ENCODE measurements around the gene UPF3A. TPM values are rescaled to one million over a fixed set of nuclear protein-coding genes. Genes with fewer than 3 reads are reported as not detected.

The UPF3A gene
- total RNA-seq, 1 experiment from 2014 or later: 41.1 TPM

DNA sequence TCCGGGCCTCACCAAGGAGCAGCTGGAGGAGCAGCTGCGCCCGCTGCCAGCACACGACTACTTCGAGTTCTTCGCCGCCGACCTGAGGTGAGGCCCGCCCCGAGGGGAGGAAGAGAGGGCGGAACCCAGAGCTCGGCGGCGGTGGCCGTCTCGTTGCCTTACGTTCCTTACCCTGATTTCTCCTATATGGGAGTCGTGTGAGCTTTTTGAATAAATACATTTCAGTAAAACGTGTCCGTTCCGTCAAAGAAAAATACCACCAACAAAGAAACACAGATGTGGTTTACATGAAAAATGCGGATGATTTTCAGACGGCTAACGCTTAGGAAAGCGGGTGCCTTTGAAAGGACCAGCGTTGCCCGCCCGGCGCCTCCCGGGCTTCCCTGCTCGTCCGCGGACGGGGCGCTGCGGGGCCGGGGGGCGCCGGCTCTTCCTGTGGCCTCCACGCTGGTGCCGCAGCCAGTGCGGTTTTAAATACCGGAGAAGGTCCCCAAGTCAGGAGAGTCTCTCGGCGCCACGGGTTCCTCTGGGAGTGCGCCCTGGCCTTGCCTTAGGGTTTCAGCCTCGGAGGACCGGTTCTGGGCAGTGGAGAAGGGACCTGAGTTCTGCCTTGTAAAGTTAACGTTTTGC lies 755 bp downstream of the UPF3A start:
- H3K4me2 ChIP-seq (ENCODE audit: low read depth, low read length, poor library complexity, severe bottlenecking): peak overlapping the region; percentile 94
- H2AFZ ChIP-seq (ENCODE audit: low read length): peak overlapping the region; percentile 28; the same call in 1 of the 2 replicates
- peak overlapping the region; percentile 92 for H3K9ac ChIP-seq (ENCODE audit: low read length)
- H4K20me1 ChIP-seq (ENCODE audit: insufficient read depth, low read depth, low read length): no peaks in the 10 kb centered on the region; the same call in 1 of the 2 replicates
- peaks cover 21% of the 10 kb centered on the region; the same call in 1 of the 2 replicates for H3K36me3 ChIP-seq (ENCODE audit: insufficient read depth, low read length)
- peak overlapping the region; percentile 93 for H3K27ac ChIP-seq (ENCODE audit: low read length)
- DNase-seq: peak; percentile 90
- peak overlapping the region; percentile 86 for H3K4me3 ChIP-seq (ENCODE audit: low read length)
- no peaks in the 10 kb centered on the region for H3K9me2 ChIP-seq (replicated peaks; ENCODE audit: insufficient read depth, low read length)
- H3K4me1 ChIP-seq (ENCODE audit: low read length): peaks cover 30% of the 10 kb centered on the region
- peaks cover 40% of the 10 kb centered on the region for H3K79me2 ChIP-seq (ENCODE audit: low read length)
- H3K27me3 ChIP-seq (ENCODE audit: low read length): no peaks in the 10 kb centered on the region
- no peaks in the 10 kb centered on the region for H3K9me3 ChIP-seq (ENCODE audit: low read length)

DNA sequence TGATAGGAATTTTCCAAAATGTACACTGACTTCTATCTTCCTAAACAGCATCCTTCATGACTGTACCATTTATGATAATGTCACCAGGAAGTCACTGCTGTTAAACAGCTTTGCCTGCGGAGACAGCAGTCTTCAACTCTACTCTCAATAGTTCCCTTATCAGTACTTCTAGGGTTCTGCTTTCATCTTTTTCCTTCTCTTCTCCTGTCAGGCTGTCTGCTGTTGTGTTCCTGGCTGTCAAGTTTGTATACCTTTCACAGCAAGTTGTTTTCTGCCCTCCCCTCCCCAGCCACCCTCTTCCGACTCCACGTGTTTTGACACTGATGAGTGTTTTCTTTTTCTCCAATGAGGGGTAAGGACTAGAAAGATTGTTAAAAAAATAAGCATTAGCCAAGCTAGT lies 2.2 kb downstream of the UPF3A start:
- H3K27me3 ChIP-seq (ENCODE audit: low read length): no peaks in the 10 kb centered on the region
- H3K9me3 ChIP-seq (ENCODE audit: low read length): no peaks in the 10 kb centered on the region
- no peak overlapping the region for H3K9ac ChIP-seq (ENCODE audit: low read length)
- no peak for DNase-seq
- no peaks in the 10 kb centered on the region; the same call in 1 of the 2 replicates for H4K20me1 ChIP-seq (ENCODE audit: insufficient read depth, low read depth, low read length)
- peaks cover 23% of the 10 kb centered on the region for H3K4me1 ChIP-seq (ENCODE audit: low read length)
- no peaks in the 10 kb centered on the region for H3K9me2 ChIP-seq (replicated peaks; ENCODE audit: insufficient read depth, low read length)
- peak overlapping the region; percentile 94 for H3K4me2 ChIP-seq (ENCODE audit: low read depth, low read length, poor library complexity, severe bottlenecking)
- H3K4me3 ChIP-seq (ENCODE audit: low read length): no peak overlapping the region
- H3K27ac ChIP-seq (ENCODE audit: low read length): no peak overlapping the region
- H2AFZ ChIP-seq (ENCODE audit: low read length): no peak overlapping the region
- peaks cover 40% of the 10 kb centered on the region for H3K79me2 ChIP-seq (ENCODE audit: low read length)
- peaks cover 24% of the 10 kb centered on the region; the same call in 1 of the 2 replicates for H3K36me3 ChIP-seq (ENCODE audit: insufficient read depth, low read length)

DNA sequence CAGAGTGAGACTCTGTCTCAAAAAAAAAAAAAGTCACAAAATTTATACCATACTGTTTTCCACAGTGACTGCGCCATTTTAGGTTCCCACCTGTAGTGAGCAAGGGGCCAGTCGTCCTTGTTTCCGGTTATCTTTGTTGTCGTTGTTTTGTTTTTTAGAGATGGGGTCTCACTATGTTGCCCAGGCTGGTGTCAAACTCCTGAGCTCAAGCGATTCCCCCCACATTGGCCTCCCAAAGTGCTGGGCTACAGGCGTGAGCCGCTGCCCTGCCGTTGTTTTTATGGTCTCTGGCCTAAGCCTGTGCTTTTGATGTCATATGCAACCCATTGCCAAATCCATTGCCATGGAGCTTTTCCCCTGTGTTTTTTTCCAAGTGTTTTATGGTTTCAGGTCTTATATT lies 3.3 kb downstream of the UPF3A start:
- H4K20me1 ChIP-seq (ENCODE audit: insufficient read depth, low read depth, low read length): no peaks in the 10 kb centered on the region; the same call in 1 of the 2 replicates
- H3K9ac ChIP-seq (ENCODE audit: low read length): no peak overlapping the region
- H3K4me3 ChIP-seq (ENCODE audit: low read length): no peak overlapping the region
- H3K4me1 ChIP-seq (ENCODE audit: low read length): peaks cover 19% of the 10 kb centered on the region
- no peaks in the 10 kb centered on the region for H3K9me3 ChIP-seq (ENCODE audit: low read length)
- no peak overlapping the region for H3K4me2 ChIP-seq (ENCODE audit: low read depth, low read length, poor library complexity, severe bottlenecking)
- peaks cover 24% of the 10 kb centered on the region; the same call in 1 of the 2 replicates for H3K36me3 ChIP-seq (ENCODE audit: insufficient read depth, low read length)
- H3K27ac ChIP-seq (ENCODE audit: low read length): no peak overlapping the region
- no peak for DNase-seq
- no peaks in the 10 kb centered on the region for H3K9me2 ChIP-seq (replicated peaks; ENCODE audit: insufficient read depth, low read length)
- H3K27me3 ChIP-seq (ENCODE audit: low read length): no peaks in the 10 kb centered on the region
- peaks cover 44% of the 10 kb centered on the region for H3K79me2 ChIP-seq (ENCODE audit: low read length)
- no peak overlapping the region for H2AFZ ChIP-seq (ENCODE audit: low read length)

DNA sequence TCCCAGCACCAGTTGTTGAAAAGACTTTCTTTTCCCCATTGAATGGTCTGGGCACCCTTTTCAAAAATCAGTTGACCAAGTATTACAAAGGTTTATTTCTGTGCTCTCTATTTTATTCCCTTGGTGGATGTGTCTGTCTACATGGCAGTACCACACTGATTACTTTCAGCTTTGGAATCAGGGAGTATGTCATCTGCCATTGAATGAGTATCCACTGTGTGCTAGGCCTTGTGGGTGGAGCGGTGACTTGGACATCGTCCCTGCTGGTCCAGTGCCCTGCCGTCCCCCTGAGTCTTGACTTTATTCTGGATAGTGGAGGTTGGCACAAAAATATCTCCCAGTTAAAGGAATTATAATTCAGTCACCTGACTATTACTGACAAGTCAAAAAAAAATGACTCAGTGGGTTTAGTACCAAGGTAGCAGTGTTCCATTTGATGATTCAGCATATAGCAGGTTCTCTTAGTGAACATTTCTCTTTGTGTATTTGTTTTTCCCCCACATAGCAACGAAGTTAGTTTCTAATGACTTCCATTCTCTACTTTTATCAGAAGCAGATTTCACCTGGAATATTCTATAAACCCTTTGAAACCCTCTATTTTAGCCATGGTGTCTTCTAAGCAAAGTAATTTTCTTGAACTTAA lies 3.9 kb downstream of the UPF3A start:
- Histone ChIP-seq H3K4me1 (ENCODE audit: low read length) (peaks cover 13% of the 10 kb centered on the region), H3K9ac (ENCODE audit: low read length) (no peak overlapping the region), H4K20me1 (ENCODE audit: insufficient read depth, low read depth, low read length) (no peaks in the 10 kb centered on the region; the same call in 1 of the 2 replicates), H3K4me2 (ENCODE audit: low read depth, low read length, poor library complexity, severe bottlenecking) (no peak overlapping the region), H3K4me3 (ENCODE audit: low read length) (no peak overlapping the region), H3K9me2 (replicated peaks; ENCODE audit: insufficient read depth, low read length) (no peaks in the 10 kb centered on the region), H3K9me3 (ENCODE audit: low read length) (no peaks in the 10 kb centered on the region), H3K79me2 (ENCODE audit: low read length) (peaks cover 49% of the 10 kb centered on the region), H3K27ac (ENCODE audit: low read length) (no peak overlapping the region), H2AFZ (ENCODE audit: low read length) (no peak overlapping the region), H3K36me3 (ENCODE audit: insufficient read depth, low read length) (peaks cover 24% of the 10 kb centered on the region; the same call in 1 of the 2 replicates), H3K27me3 (ENCODE audit: low read length) (no peaks in the 10 kb centered on the region)
- DNase-seq: no peak

DNA sequence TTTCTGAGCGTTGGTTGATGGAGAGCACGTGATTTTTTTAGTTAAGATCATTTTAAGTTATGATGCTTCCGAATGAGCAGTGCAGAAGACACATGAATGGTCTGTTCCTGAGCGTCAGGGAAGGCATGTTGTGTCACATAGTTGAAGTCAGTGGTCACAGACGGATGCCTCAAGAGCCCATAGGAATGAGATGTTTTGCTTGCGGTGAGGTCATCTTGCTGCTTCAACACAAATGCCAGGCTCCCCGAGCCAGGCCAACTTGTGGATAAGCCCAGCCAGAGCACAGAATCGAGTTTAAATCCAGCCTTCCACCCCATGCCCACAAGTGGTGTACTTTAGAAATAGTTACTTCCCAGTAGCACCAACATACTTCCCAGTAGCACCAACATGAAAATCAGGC lies 5.4 kb downstream of the UPF3A start:
- peaks cover 6% of the 10 kb centered on the region for H3K4me1 ChIP-seq (ENCODE audit: low read length)
- DNase-seq: no peak
- H3K36me3 ChIP-seq (ENCODE audit: insufficient read depth, low read length): peaks cover 24% of the 10 kb centered on the region; the same call in 1 of the 2 replicates
- H2AFZ ChIP-seq (ENCODE audit: low read length): no peak overlapping the region
- peaks cover 49% of the 10 kb centered on the region for H3K79me2 ChIP-seq (ENCODE audit: low read length)
- no peaks in the 10 kb centered on the region for H3K9me3 ChIP-seq (ENCODE audit: low read length)
- no peak overlapping the region for H3K9ac ChIP-seq (ENCODE audit: low read length)
- no peak overlapping the region for H3K27ac ChIP-seq (ENCODE audit: low read length)
- H3K9me2 ChIP-seq (replicated peaks; ENCODE audit: insufficient read depth, low read length): no peaks in the 10 kb centered on the region
- no peaks in the 10 kb centered on the region; the same call in 1 of the 2 replicates for H4K20me1 ChIP-seq (ENCODE audit: insufficient read depth, low read depth, low read length)
- no peak overlapping the region for H3K4me3 ChIP-seq (ENCODE audit: low read length)
- no peak overlapping the region for H3K4me2 ChIP-seq (ENCODE audit: low read depth, low read length, poor library complexity, severe bottlenecking)
- no peaks in the 10 kb centered on the region for H3K27me3 ChIP-seq (ENCODE audit: low read length)

DNA sequence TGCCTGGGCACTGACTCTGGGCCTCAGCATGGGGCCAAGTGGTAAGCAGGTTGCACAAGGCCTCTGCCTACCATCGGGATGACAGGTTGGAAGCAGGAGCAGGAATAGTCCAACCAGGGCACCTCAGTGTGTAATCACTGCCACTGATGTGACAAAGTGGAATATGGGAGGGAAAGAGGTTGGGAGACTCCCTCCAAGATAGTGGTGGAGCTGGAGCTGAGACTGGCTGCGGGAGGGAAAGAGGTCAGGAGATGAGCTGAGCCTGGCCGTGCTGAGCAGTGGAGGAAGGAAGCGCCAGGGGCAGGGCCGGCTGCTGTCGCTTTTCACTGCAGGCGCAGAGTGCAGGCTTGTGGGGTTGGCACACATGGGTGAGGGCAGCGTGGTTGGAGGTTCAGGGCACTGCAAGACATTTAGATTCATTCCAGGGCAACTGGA lies 6.8 kb downstream of the UPF3A start:
- Histone ChIP-seq H4K20me1 (ENCODE audit: insufficient read depth, low read depth, low read length) (no peaks in the 10 kb centered on the region; the same call in 1 of the 2 replicates), H3K27ac (ENCODE audit: low read length) (no peak overlapping the region), H3K27me3 (ENCODE audit: low read length) (no peaks in the 10 kb centered on the region), H3K36me3 (ENCODE audit: insufficient read depth, low read length) (peaks cover 28% of the 10 kb centered on the region; the same call in 1 of the 2 replicates), H3K9ac (ENCODE audit: low read length) (no peak overlapping the region), H3K9me2 (replicated peaks; ENCODE audit: insufficient read depth, low read length) (no peaks in the 10 kb centered on the region), H3K4me1 (ENCODE audit: low read length) (no peaks in the 10 kb centered on the region), H3K4me3 (ENCODE audit: low read length) (no peak overlapping the region), H3K9me3 (ENCODE audit: low read length) (no peaks in the 10 kb centered on the region), H3K79me2 (ENCODE audit: low read length) (peaks cover 44% of the 10 kb centered on the region), H2AFZ (ENCODE audit: low read length) (no peak overlapping the region), H3K4me2 (ENCODE audit: low read depth, low read length, poor library complexity, severe bottlenecking) (no peak overlapping the region)
- DNase-seq: no peak

DNA sequence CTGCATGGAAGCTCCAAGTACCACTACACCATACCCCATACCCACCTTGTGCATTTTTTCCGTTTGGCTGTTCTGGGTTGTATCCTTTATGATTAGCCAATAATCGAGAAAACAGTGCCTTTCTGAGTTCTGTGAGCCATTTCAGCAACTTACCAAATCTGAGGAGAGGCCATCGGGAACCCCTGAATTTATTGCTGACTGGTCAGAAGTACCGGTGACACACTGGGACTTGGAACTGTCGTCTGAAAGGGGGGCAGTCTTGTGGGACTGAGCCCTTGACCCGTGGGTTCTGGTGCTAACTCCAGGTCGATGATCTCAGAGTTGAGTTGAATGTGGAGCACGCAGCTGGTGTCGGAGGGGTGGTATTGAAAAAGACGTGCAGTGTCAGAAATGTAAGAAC lies 15.0 kb downstream of the UPF3A start:
- Histone ChIP-seq H3K9ac (ENCODE audit: low read length) (no peak overlapping the region), H2AFZ (ENCODE audit: low read length) (no peak overlapping the region)

DNA sequence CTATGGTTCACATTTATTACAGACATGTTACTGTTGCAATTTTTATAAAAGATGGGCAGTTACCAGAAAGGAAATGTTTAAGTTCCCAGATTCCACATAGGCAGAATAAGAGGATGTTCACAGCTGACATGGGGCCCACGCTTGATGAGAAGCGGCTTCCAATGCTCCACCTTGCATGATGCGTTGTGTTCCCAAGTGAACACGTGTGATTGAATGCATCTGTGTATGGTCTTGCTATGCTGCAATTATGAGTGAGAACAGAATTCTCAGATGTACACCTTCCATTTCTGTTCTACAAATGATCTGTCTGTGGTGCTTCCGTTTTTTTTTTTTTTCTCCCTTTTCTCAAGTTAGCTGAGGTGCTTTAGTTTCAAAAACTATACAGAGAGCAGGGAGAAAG lies 15.5 kb downstream of the UPF3A start:
- Histone ChIP-seq H3K4me3 (ENCODE audit: low read length) (no peak overlapping the region), H2AFZ (ENCODE audit: low read length) (no peak overlapping the region), H3K36me3 (ENCODE audit: insufficient read depth, low read length) (peaks cover 20% of the 10 kb centered on the region; the same call in 1 of the 2 replicates), H3K9me2 (replicated peaks; ENCODE audit: insufficient read depth, low read length) (no peaks in the 10 kb centered on the region), H3K27ac (ENCODE audit: low read length) (no peak overlapping the region), H3K79me2 (ENCODE audit: low read length) (peaks cover 19% of the 10 kb centered on the region; the same call in 1 of the 2 replicates), H3K4me1 (ENCODE audit: low read length) (no peaks in the 10 kb centered on the region), H3K27me3 (ENCODE audit: low read length) (no peaks in the 10 kb centered on the region), H4K20me1 (ENCODE audit: insufficient read depth, low read depth, low read length) (no peaks in the 10 kb centered on the region), H3K9me3 (ENCODE audit: low read length) (no peaks in the 10 kb centered on the region), H3K9ac (ENCODE audit: low read length) (no peak overlapping the region), H3K4me2 (ENCODE audit: low read depth, low read length, poor library complexity, severe bottlenecking) (no peak overlapping the region)
- no peak for DNase-seq

More for the DNA sequence above, 15.0 kb downstream of the UPF3A start:
- Histone ChIP-seq H3K4me2 (ENCODE audit: low read depth, low read length, poor library complexity, severe bottlenecking) (no peak overlapping the region), H3K36me3 (ENCODE audit: insufficient read depth, low read length) (peaks cover 20% of the 10 kb centered on the region; the same call in 1 of the 2 replicates), H3K79me2 (ENCODE audit: low read length) (peaks cover 19% of the 10 kb centered on the region; the same call in 1 of the 2 replicates), H4K20me1 (ENCODE audit: insufficient read depth, low read depth, low read length) (no peaks in the 10 kb centered on the region), H3K27ac (ENCODE audit: low read length) (no peak overlapping the region), H3K27me3 (ENCODE audit: low read length) (no peaks in the 10 kb centered on the region), H3K9me3 (ENCODE audit: low read length) (no peaks in the 10 kb centered on the region), H3K4me1 (ENCODE audit: low read length) (no peaks in the 10 kb centered on the region), H3K4me3 (ENCODE audit: low read length) (no peak overlapping the region), H3K9me2 (replicated peaks; ENCODE audit: insufficient read depth, low read length) (no peaks in the 10 kb centered on the region)
- no peak for DNase-seq
